SJSA1 (cell line): ENCODE results near the gene C10orf95. TPM values are rescaled to one million over a fixed set of nuclear protein-coding genes. Genes with fewer than 3 reads are reported as not detected.

Experiments used
- DNase-seq, 2 experiments: peaks; one replicate each; pipeline ENCODE4 v3.0.0-alpha.2; 2015 to 2020; ENCODE audit warnings: low spot score in 2 of 2, low read depth in 1 of 2
- H3K27ac ChIP-seq: fragments of 250-450 bp; sonication (Bioruptor Pico); 2 replicates; pipeline ENCODE4 v1.5.1; 2020; ENCODE audit warnings: mild to moderate bottlenecking, moderate library complexity
- H3K27me3 ChIP-seq: fragments of 250-450 bp; sonication (Bioruptor Pico); replicated peaks from 2 replicates; pipeline ENCODE4 v1.5.1; 2020; ENCODE audit warnings: mild to moderate bottlenecking, moderate library complexity
- H3K36me3 ChIP-seq: fragments of 250-450 bp; sonication (Bioruptor Pico); 2 replicates; pipeline ENCODE4 v1.5.1; 2020; ENCODE audit warnings: mild to moderate bottlenecking
- H3K4me1 ChIP-seq: fragments of 250-450 bp; sonication (Bioruptor Pico); replicated peaks from 2 replicates; pipeline ENCODE4 v1.6.1; 2021; ENCODE audit warnings: mild to moderate bottlenecking
- H3K4me3 ChIP-seq: fragments of 250-450 bp; sonication (Bioruptor Pico); 2 replicates; pipeline ENCODE4 v1.5.1; 2020; ENCODE audit warnings: mild to moderate bottlenecking
- H3K9me3 ChIP-seq: fragments of 250-450 bp; sonication (Bioruptor Pico); replicated peaks from 2 replicates; pipeline ENCODE4 v1.5.1; 2020; ENCODE audit warnings: mild to moderate bottlenecking
- total RNA-seq: library from RNA; depleted of rRNA; stranded (reverse); fragments of >200 nt; shearing (Covaris generic); gene quantifications from 2 replicates; pipeline ENCODE4 v1.2.3, GENCODE V29; 2014

C10orf95 gene
- total RNA-seq, 1 experiment from 2014 or later: not detected

- H3K9me3 ChIP-seq: no peaks in the 10 kb centered on the region
- peaks cover 8% of the 10 kb centered on the region for H3K4me1 ChIP-seq
- DNase-seq: no peak
- H3K4me3 ChIP-seq: no peak overlapping the region
- no peaks in the 10 kb centered on the region for H3K36me3 ChIP-seq
- H3K27me3 ChIP-seq: peaks cover 74% of the 10 kb centered on the region
- H3K27ac ChIP-seq: no peak overlapping the region
Observed at GRCh38 chr10:102413053-102413705, 38.2 kb downstream of the C10orf95 start.

GRCh38 chr10:102412293-102412692 is 39.0 kb downstream of the C10orf95 start:
- peaks cover 78% of the 10 kb centered on the region for H3K27me3 ChIP-seq
- H3K4me3 ChIP-seq: no peak overlapping the region
- no peak overlapping the region for H3K27ac ChIP-seq
- no peaks in the 10 kb centered on the region for H3K9me3 ChIP-seq
- no peak for DNase-seq
- no peaks in the 10 kb centered on the region for H3K36me3 ChIP-seq
- peaks cover 8% of the 10 kb centered on the region for H3K4me1 ChIP-seq

- Histone ChIP-seq H3K36me3 (no peaks in the 10 kb centered on the region), H3K27me3 (peaks cover 79% of the 10 kb centered on the region), H3K4me1 (peaks cover 8% of the 10 kb centered on the region), H3K4me3 (no peak overlapping the region), H3K9me3 (no peaks in the 10 kb centered on the region), H3K27ac (no peak overlapping the region)
- DNase-seq: peak in 1 of 2 experiments; percentile 41
Observed at GRCh38 chr10:102411341-102412255, 39.7 kb downstream of the C10orf95 start.

GRCh38 chr10:102410429-102411073 is 40.8 kb downstream of the C10orf95 start:
- peak in 1 of 2 experiments; percentile 41 for DNase-seq
- Histone ChIP-seq H3K4me1 (peaks cover 8% of the 10 kb centered on the region), H3K36me3 (no peaks in the 10 kb centered on the region), H3K4me3 (no peak overlapping the region), H3K9me3 (no peaks in the 10 kb centered on the region), H3K27ac (no peak overlapping the region), H3K27me3 (peaks cover 74% of the 10 kb centered on the region)

DNA sequence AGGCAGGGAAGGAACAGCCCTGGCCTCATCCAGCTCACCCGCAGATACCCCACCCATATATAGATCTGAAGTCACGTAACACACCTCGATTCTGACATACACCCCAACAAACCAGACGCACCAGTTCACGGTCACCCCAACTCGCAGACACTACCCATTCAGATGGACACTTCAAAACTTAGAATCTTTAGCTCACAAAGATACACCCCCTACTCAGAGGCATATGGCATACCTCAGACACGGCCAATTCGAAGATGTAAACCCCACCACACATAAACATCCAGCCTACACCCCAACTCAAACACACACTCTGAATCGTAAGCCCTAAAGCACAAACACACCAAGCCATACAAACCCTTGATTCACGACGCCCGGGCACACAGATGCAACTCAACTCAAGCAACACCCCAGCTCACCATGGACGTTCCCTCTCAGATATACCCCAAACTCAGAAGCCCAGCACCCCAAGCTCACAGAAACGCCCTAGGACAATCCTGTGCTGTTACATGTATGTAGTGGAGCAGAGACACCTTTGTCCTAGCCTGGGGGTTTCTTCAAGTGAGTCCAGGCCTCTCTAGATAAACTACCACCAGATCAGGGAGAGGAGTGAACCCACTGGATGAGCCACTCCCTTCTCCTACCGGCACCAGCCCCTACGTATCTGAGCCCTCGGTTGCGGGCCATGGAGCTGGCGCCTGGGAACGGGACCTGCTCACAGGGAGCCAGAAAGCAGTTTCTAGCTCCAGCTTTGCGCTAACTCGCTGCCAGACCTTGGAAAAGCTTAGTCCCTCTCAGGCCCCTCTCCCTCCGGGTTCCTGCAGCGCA is 41.5 kb downstream of the C10orf95 start:
- no peaks in the 10 kb centered on the region for H3K36me3 ChIP-seq
- H3K4me3 ChIP-seq: no peak overlapping the region
- DNase-seq: no peak
- H3K27me3 ChIP-seq: peaks cover 68% of the 10 kb centered on the region
- no peaks in the 10 kb centered on the region for H3K9me3 ChIP-seq
- peaks cover 8% of the 10 kb centered on the region for H3K4me1 ChIP-seq
- H3K27ac ChIP-seq: no peak overlapping the region

DNA sequence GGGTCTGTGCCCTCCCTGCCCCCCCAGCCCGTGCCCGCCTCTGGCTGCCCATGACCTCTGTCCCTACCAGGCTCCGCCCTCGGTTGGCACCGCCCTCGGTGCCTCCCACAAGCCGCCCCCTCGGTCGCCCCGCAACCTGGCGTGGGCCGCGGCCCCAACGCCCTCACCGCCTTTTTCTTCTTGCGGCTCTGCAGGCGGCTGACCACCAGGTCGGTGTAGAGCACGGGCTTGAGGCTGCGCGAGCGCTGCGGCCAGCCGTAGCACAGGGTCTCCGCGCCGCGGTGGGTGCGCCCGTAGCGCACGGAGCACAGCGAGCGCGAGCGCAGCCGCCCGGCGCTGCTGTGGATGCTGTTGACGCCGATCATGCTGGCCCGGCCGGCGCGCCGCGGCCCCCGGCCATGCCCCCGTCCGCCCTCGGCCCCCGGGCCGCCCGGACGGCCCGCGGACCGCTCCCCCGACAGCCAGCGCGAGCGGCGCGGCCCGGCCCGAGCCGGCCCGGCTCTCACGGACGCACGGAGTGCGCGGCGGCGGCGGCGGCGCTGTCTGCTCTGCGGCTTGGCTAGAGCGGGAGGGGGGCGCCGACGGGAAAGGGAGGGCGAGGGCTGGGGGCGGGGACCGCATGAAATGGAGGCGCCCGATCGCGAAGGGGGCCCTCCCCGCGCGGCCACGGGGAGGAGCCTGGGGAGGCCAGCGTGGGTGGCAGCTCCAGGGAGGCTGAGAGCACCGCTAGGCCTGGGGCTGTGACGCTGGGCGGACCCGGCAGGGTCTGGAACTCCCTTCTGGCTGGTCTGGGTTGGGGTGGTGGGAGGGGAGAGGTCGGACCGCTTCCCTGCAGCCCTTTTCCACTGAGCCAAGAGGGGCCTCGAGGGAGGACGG is 42.4 kb downstream of the C10orf95 start:
- no peak overlapping the region for H3K27ac ChIP-seq
- H3K4me1 ChIP-seq: peaks cover 8% of the 10 kb centered on the region
- no peak for DNase-seq
- H3K27me3 ChIP-seq: peaks cover 66% of the 10 kb centered on the region
- peak overlapping the region; percentile 28 for H3K4me3 ChIP-seq
- no peaks in the 10 kb centered on the region for H3K36me3 ChIP-seq
- no peaks in the 10 kb centered on the region for H3K9me3 ChIP-seq

- Histone ChIP-seq H3K4me3 (peak overlapping the region; percentile 28; the same call in 1 of the 2 replicates), H3K36me3 (0 out of 2 replicates have a peak, but pooled peaks cover 2% of the 10 kb centered on the region), H3K9me3 (no peaks in the 10 kb centered on the region), H3K4me1 (peaks cover 8% of the 10 kb centered on the region), H3K27ac (no peak overlapping the region), H3K27me3 (peaks cover 59% of the 10 kb centered on the region)
- no peak for DNase-seq
Observed at GRCh38 chr10:102408131-102408727, 43.1 kb downstream of the C10orf95 start.

DNA sequence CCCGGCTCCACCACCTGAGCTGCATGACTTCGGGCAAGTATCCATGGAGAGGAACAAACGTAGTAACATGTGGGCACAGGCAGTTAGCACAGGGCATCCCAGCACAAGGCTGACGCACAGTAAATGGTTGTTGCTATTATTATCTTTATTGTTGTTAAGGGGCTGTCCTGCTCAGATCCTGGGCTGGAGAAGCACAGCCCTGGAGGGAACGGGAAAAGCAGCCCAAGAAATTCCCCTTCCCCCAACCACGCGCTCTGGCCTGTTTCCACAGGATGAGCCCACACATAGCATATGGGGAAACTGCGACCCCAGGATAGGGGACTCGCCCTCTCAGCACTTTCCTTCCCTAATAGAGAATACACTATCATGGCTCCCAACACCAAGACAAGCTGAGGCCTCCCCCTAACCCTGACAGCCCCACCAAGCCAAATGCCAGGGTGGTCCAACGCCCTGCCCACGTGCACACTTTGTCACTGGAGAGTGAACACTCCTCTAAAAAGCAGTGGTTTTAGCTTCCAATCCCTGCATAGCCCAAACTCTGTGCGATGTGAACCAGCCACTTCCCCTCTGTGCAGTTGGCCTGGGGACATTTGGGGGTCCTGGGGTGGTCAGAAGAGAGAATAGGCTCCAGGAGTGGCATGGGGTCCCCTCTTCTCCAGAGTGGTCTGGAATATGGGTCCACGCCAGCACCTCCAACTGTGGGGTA is 43.8 kb downstream of the C10orf95 start:
- H3K4me3 ChIP-seq: no peak overlapping the region
- H3K27me3 ChIP-seq: peaks cover 52% of the 10 kb centered on the region
- H3K27ac ChIP-seq: no peak overlapping the region
- no peaks in the 10 kb centered on the region for H3K9me3 ChIP-seq
- peaks cover 5% of the 10 kb centered on the region; the same call in 1 of the 2 replicates for H3K36me3 ChIP-seq
- DNase-seq: no peak
- H3K4me1 ChIP-seq: peaks cover 8% of the 10 kb centered on the region

GRCh38 chr10:102406815-102407214 is 44.5 kb downstream of the C10orf95 start:
- H3K9me3 ChIP-seq: no peaks in the 10 kb centered on the region
- no peak for DNase-seq
- peaks cover 44% of the 10 kb centered on the region for H3K27me3 ChIP-seq

GRCh38 chr10:102405632-102406031 is 45.7 kb downstream of the C10orf95 start:
- H3K4me3 ChIP-seq: no peak overlapping the region
- H3K36me3 ChIP-seq: peaks cover 22% of the 10 kb centered on the region
- peaks cover 16% of the 10 kb centered on the region for H3K4me1 ChIP-seq
- no peak for DNase-seq
- H3K9me3 ChIP-seq: no peaks in the 10 kb centered on the region
- no peak overlapping the region for H3K27ac ChIP-seq
- H3K27me3 ChIP-seq: peaks cover 33% of the 10 kb centered on the region

More at GRCh38 chr10:102406815-102407214, 44.5 kb downstream of the C10orf95 start:
- H3K27ac ChIP-seq: no peak overlapping the region
- peaks cover 10% of the 10 kb centered on the region for H3K36me3 ChIP-seq
- no peak overlapping the region for H3K4me3 ChIP-seq
- peaks cover 12% of the 10 kb centered on the region for H3K4me1 ChIP-seq

DNA sequence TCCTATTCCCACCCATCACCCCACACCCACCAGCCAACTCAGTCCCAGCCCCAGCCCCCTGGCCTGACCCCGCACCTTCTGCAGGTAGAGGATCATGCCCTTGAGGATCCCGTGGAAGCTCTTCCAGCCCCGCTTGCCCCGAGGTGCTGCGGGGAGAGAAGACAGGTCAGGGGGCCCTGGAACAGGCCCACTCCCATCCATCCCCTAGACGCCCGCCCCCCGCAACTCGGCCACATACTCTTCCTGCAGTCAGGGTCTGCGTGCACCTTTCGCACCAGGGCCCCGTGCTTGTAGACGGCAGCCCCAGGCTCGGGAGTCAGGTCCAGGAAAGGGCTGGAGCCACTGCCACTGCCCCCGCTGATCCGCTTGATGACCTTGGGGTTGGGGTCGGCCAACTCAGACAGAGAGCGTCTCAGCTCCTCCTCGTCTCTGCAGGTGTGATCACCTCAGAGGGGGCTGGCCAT is 46.2 kb downstream of the C10orf95 start:
- peaks cover 16% of the 10 kb centered on the region for H3K4me1 ChIP-seq
- H3K27me3 ChIP-seq: peaks cover 28% of the 10 kb centered on the region
- H3K36me3 ChIP-seq: peaks cover 27% of the 10 kb centered on the region
- no peaks in the 10 kb centered on the region for H3K9me3 ChIP-seq
- no peak overlapping the region for H3K27ac ChIP-seq
- no peak overlapping the region for H3K4me3 ChIP-seq
- DNase-seq: no peak
